H1 (cell line): Measurements from ENCODE around the gene UGT1A9. TPM values are rescaled to one million over a fixed set of nuclear protein-coding genes. Genes with fewer than 3 reads are reported as not detected.

ENCODE experiments used
- CTCF ChIA-PET: fragments of 300-600 bp; sonication (Branson Sonifier 250); formaldehyde crosslinking; loops from one replicate; lab custom pipeline; 2021; ENCODE audit not compliant: partially characterized antibody; lab: Charles Lee
- POLR2A ChIA-PET: fragments of 300-600 bp; sonication (Branson Sonifier 250); formaldehyde crosslinking; loops from one replicate; lab custom pipeline; 2021; ENCODE audit warnings: inconsistent platforms; ENCODE audit not compliant: partially characterized antibody; lab: Charles Lee
- DNase-seq, 2 experiments: peaks; one replicate each; pipeline versions ENCODE4 v3.0.0 to v3.0.0-alpha.2; 2010 to 2022; ENCODE audit warnings: low spot score in 2 of 2, low read depth in 1 of 2, mixed read lengths in 1 of 2
- FAIRE-seq: peaks from 2 replicates; lab custom pipeline; 2011; peaks lifted over from hg19 to GRCh38; lab: Jason Lieb, UNC
- H2AFZ ChIP-seq: 2 replicates; pipeline ENCODE4 v1.8.1; 2012; ENCODE audit warnings: low read length, inconsistent platforms
- H2AK5ac ChIP-seq: 2 replicates; pipeline ENCODE4 v1.6.1; 2013; ENCODE audit warnings: low read depth, low read length
- H2BK120ac ChIP-seq: replicated peaks from 2 replicates; pipeline ENCODE3; 2013; ENCODE audit warnings: low read depth, low read length, inconsistent platforms
- H2BK12ac ChIP-seq: 2 replicates; pipeline ENCODE4 v1.6.1; 2013; ENCODE audit warnings: low read depth, low read length
- H2BK15ac ChIP-seq: 2 replicates; pipeline ENCODE4 v1.6.1; 2013; ENCODE audit warnings: low read length
- H2BK20ac ChIP-seq: 2 replicates; pipeline ENCODE4 v1.6.1; 2013; ENCODE audit warnings: low read length
- H2BK5ac ChIP-seq: 2 replicates; pipeline ENCODE4 v1.6.1; 2013; ENCODE audit warnings: low read depth, low read length
- H3K14ac ChIP-seq: 2 replicates; pipeline ENCODE4 v1.6.1; 2013; ENCODE audit warnings: inconsistent platforms; ENCODE audit not compliant: insufficient read length
- H3K18ac ChIP-seq: 2 replicates; pipeline ENCODE4 v1.6.1; 2013; ENCODE audit warnings: low read length; ENCODE audit errors: extremely low read depth
- H3K23ac ChIP-seq: 2 replicates; pipeline ENCODE4 v1.6.1; 2013; ENCODE audit warnings: inconsistent platforms; ENCODE audit not compliant: insufficient read length
- H3K23me2 ChIP-seq: 2 replicates; pipeline ENCODE4 v1.6.1; 2013; ENCODE audit warnings: low read depth, low read length
- H3K27ac ChIP-seq: 2 replicates; pipeline ENCODE4 v1.6.1; 2011; ENCODE audit warnings: low read depth, low read length, inconsistent platforms
- H3K27me3 ChIP-seq, 4 experiments: replicated peaks in 1 of 4; 1 replicate in 1 of 4; 2 replicates in 3 of 4; pipeline versions ENCODE4 v1.6.1 to v1.8.1; 2011 to 2013; ENCODE audit warnings: low read length in 3 of 4, mild to moderate bottlenecking in 3 of 4, inconsistent platforms in 2 of 4, mixed read lengths in 2 of 4, moderate library complexity in 1 of 4; ENCODE audit not compliant: control insufficient read depth in 3 of 4, insufficient read depth in 3 of 4; ENCODE audit errors: extremely low read depth in 1 of 4
- H3K36me3 ChIP-seq, 4 experiments: 2 replicates each; pipeline versions ENCODE4 v1.6.1 to v1.8.1; 2011 to 2013; ENCODE audit warnings: mild to moderate bottlenecking in 4 of 4, low read length in 3 of 4, moderate library complexity in 2 of 4, control low read depth in 1 of 4, inconsistent platforms in 1 of 4; ENCODE audit not compliant: insufficient read depth in 4 of 4, control insufficient read depth in 2 of 4
- H3K4ac ChIP-seq: replicated peaks from 2 replicates; pipeline ENCODE3; 2013; ENCODE audit warnings: low read length, low read depth, mixed read lengths, inconsistent platforms; ENCODE audit not compliant: insufficient read length
- H3K4me1 ChIP-seq, 4 experiments: replicated peaks in 1 of 4; 1 replicate in 1 of 4; 2 replicates in 3 of 4; pipeline versions ENCODE4 v1.6.1 to v1.8.1; 2011 to 2013; ENCODE audit warnings: low read length in 3 of 4, inconsistent platforms in 2 of 4, mixed read lengths in 1 of 4; ENCODE audit not compliant: insufficient read depth in 4 of 4, control insufficient read depth in 3 of 4
- H3K4me2 ChIP-seq, 2 experiments: 2 replicates each; pipeline versions ENCODE4 v1.6.1 to v1.8.1; 2011 to 2013; ENCODE audit warnings: low read depth in 2 of 2, low read length in 2 of 2, control low read depth in 1 of 2, inconsistent platforms in 1 of 2, mild to moderate bottlenecking in 1 of 2; ENCODE audit not compliant: insufficient read depth in 1 of 2
- H3K4me3 ChIP-seq, 4 experiments: fragments of 200-600, 300-600 bp in 1 of 4; sonication (generic), shearing (Covaris generic), sonication (Bioruptor Twin) in 1 of 4; 2 replicates each; pipeline versions ENCODE4 v1.5.1 to v1.8.1; 2011 to 2016; ENCODE audit warnings: low read length in 4 of 4, low read depth in 3 of 4, control low read depth in 2 of 4, inconsistent platforms in 2 of 4, mild to moderate bottlenecking in 2 of 4, mixed read lengths in 1 of 4, moderate library complexity in 1 of 4; ENCODE audit not compliant: insufficient read depth in 2 of 4; ENCODE audit errors: extremely low read depth in 1 of 4
- H3K56ac ChIP-seq: replicated peaks from 2 replicates; pipeline ENCODE3; 2013; ENCODE audit warnings: low read depth, mild to moderate bottlenecking, mixed read lengths, low read length, inconsistent platforms; ENCODE audit not compliant: insufficient read length
- H3K79me1 ChIP-seq: 2 replicates; pipeline ENCODE4 v1.6.1; 2013; ENCODE audit warnings: low read depth, low read length, control low read depth
- H3K79me2 ChIP-seq, 2 experiments: 2 replicates each; pipeline versions ENCODE4 v1.6.1 to v1.8.1; 2012 to 2013; ENCODE audit warnings: low read length in 2 of 2, mild to moderate bottlenecking in 2 of 2, inconsistent platforms in 1 of 2; ENCODE audit not compliant: insufficient read depth in 2 of 2, control insufficient read depth in 1 of 2
- H3K9ac ChIP-seq, 4 experiments: replicated peaks in 1 of 4; 1 replicate in 1 of 4; 2 replicates in 3 of 4; pipeline versions ENCODE4 v1.6.1 to v1.8.1; 2011 to 2013; ENCODE audit warnings: low read depth in 3 of 4, low read length in 3 of 4, control low read depth in 2 of 4, mild to moderate bottlenecking in 2 of 4, moderate library complexity in 2 of 4, inconsistent platforms in 1 of 4; ENCODE audit errors: extremely low read depth in 1 of 4
- H3K9me3 ChIP-seq, 2 experiments: 2 replicates each; pipeline versions ENCODE4 v1.6.1 to v1.8.1; 2012 to 2013; ENCODE audit warnings: mild to moderate bottlenecking in 2 of 2, moderate library complexity in 2 of 2, control low read depth in 1 of 2, inconsistent platforms in 1 of 2, low read depth in 1 of 2, low read length in 1 of 2, mixed read lengths in 1 of 2; ENCODE audit not compliant: insufficient read depth in 2 of 2
- H4K20me1 ChIP-seq, 2 experiments: replicated peaks in 1 of 2; 2 replicates each; pipeline versions ENCODE3 to v1.8.1; 2011 to 2013; ENCODE audit warnings: inconsistent platforms in 2 of 2, low read length in 2 of 2, mild to moderate bottlenecking in 1 of 2; ENCODE audit not compliant: insufficient read depth in 2 of 2, control insufficient read depth in 1 of 2
- H4K5ac ChIP-seq: 2 replicates; pipeline ENCODE4 v1.6.1; 2013; ENCODE audit warnings: low read length, low read depth, mixed read lengths, inconsistent platforms; ENCODE audit not compliant: insufficient read length
- H4K8ac ChIP-seq: 2 replicates; pipeline ENCODE4 v1.8.0; 2013; ENCODE audit warnings: mild to moderate bottlenecking, moderate library complexity, low read length, inconsistent platforms; ENCODE audit not compliant: insufficient read depth; ENCODE audit errors: extremely low read depth
- H4K91ac ChIP-seq: replicated peaks from 2 replicates; pipeline ENCODE3; 2013; ENCODE audit warnings: low read length, mixed read lengths, inconsistent platforms; ENCODE audit not compliant: insufficient read length
- TCF12 ChIP-seq: IDR thresholded peaks from 2 replicates; pipeline ENCODE4 v1.6.1; 2011; ENCODE audit warnings: low read depth, mild to moderate bottlenecking, low read length
- WGBS, 2 experiments: shearing (Covaris generic) in 1 of 2; methylation state at CpG; one replicate each; pipeline versions ENCODE4 v1.1.6 to v1.1.7; 2013 to 2015; ENCODE audit warnings: low lambda C conversion rate in 2 of 2, mixed read lengths in 2 of 2, inconsistent platforms in 1 of 2, low coverage in 1 of 2, missing lambda C conversion rate in 1 of 2; ENCODE audit not compliant: insufficient replicate concordance in 2 of 2, insufficient coverage in 1 of 2, insufficient read length in 1 of 2; ENCODE audit errors: extremely low coverage in 1 of 2, missing lambda C conversion rate in 1 of 2; 5-methylcytosine and 5-hydroxymethylcytosine counted together
- polyA plus RNA-seq, 7 experiments: library from polyadenylated mRNA; depleted of rRNA in 3 of 7; stranded (reverse) in 5 of 7; unstranded in 2 of 7; fragments of >200 nt in 5 of 7; fragments of 200-250 nt in 2 of 7; gene quantifications; 1 replicate in 5 of 7; 2 replicates in 1 of 7; 4 replicates in 1 of 7; pipeline versions ENCODE4 v1.2.1 to v1.2.3, GENCODE V29; 2011 to 2013; ENCODE audit warnings: missing spikeins in 2 of 7, mixed read lengths in 2 of 7
- total RNA-seq: library from RNA; stranded (reverse); fragmentation: NEBNext Ultra II Directional; extraction: Animal tissue kit (Norgen Biotek cat#: 25700); gene quantifications from 2 replicates; pipeline ENCODE4 v1.2.1, GENCODE V29; 2021

The UGT1A9 gene
- total and polyA plus RNA-seq, 2 of the 8 experiments (the other 6 are each of a cell fraction or from before 2014, with no cell fraction given), result not detected

DNA sequence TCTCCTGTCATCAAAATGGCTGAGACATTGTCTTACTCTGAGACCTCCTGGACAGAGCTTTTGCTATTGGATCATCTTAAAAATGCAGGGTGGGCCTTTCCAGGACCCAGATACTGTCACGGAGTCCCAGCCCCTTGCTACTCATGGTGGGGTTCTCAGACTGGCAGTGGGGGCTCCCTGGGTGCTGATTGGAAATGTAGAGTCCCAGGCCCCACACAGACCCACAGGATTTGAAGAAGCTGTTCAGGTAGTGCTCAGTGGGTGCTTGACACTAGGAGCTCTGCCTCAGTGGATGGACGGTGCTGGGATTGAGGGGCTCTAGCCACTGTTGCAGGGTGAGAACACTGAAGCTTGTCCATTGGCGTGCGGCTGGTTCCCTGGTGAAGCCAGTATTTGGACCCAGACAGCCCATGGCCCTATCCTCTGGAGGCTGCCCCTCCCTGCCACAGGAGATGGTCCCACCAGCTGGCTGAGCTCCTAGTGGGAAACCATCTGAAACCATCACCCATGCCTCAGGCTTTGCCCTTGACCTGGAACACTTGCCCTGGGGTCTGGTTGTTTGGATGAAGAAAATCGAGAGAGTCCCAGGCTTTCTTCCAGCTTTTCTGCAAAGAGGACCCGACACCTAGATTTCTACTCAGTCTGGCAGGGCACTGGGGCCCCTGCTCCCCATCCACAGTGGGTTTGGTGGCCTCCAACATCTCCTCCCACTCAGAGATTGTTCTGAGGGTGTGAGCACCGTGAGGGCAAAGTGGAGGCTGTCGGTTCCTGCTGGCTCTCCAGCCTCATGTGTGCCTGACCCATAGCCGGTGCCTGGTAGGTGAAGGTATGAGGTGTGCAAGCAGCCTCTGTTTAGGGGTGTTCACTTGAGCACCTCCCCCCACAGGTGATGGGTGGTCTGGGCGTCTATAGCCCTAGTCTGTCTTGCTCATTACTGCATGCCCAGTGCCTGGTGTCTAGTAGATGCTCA is 136.6 kb downstream of the UGT1A9 start:
- Histone ChIP-seq H3K18ac (no peak overlapping the region), H3K23ac (no peak overlapping the region), H3K79me2 (no peaks in the 10 kb centered on the region), H3K27me3 (no peaks in the 10 kb centered on the region), H3K36me3 (no peaks in the 10 kb centered on the region), H2AFZ (no peak overlapping the region), H3K9me3 (peaks cover 0 to 4% of the 10 kb centered on the region in 2 experiments; a peak in 2 of 4 replicates), H2BK15ac (no peak overlapping the region), H4K20me1 (no peaks in the 10 kb centered on the region), H4K5ac (no peak overlapping the region), H3K4me3 (no peak overlapping the region), H3K9ac (no peak overlapping the region), H2BK12ac (0 out of 2 replicates have a peak overlapping the region, but pooled peaks have one; percentile 27), H3K4ac (no peak overlapping the region), H4K8ac (no peak overlapping the region), H2AK5ac (no peak overlapping the region), H3K27ac (no peak overlapping the region), H2BK5ac (no peak overlapping the region), H3K4me2 (no peak overlapping the region), H2BK20ac (no peak overlapping the region), H3K56ac (no peak overlapping the region), H3K4me1 (no peaks in the 10 kb centered on the region), H4K91ac (no peak overlapping the region), H2BK120ac (no peak overlapping the region), H3K23me2 (no peaks in the 10 kb centered on the region), H3K14ac (no peak overlapping the region), H3K79me1 (no peaks in the 10 kb centered on the region)
- WGBS, 2 experiments, result 79% methylated on average over 10 of the region's 10 CpGs; no CpG with 5 or more reads in 1 of the 2 experiments
- CTCF ChIA-PET, result no interaction called here
- FAIRE-seq (no peak), DNase-seq (peak in 1 of 2 experiments; percentile 14)
- TF ChIP-seq TCF12, result no peak
- POLR2A ChIA-PET, result no interaction called here
